Measurements from ENCODE around the gene PLAC1.

GRCh38 chrX:134650701-134651100, 7.6 kb downstream of the PLAC1 start:
- no peak for TF ChIP-seq CTCF (IDR thresholded peaks at IDR 0.05; ENCODE audit: poor library complexity, severe bottlenecking)
- TF ChIP-seq REST (IDR thresholded peaks at IDR 0.05; ENCODE audit: borderline replicate concordance) = no peak
- no peak for TF ChIP-seq EZH2 (IDR thresholded peaks at IDR 0.05; ENCODE audit: borderline replicate concordance, insufficient read depth, low read length, poor library complexity, severe bottlenecking)
